H1 (cell line): ENCODE data around the gene DGAT2. TPM values are rescaled to one million over a fixed set of nuclear protein-coding genes. Genes with fewer than 3 reads are reported as not detected.

Source experiments
- CTCF ChIA-PET: fragments of 300-600 bp; sonication (Branson Sonifier 250); formaldehyde crosslinking; loops from one replicate; lab custom pipeline; 2021; ENCODE audit not compliant: partially characterized antibody; lab: Charles Lee
- POLR2A ChIA-PET: fragments of 300-600 bp; sonication (Branson Sonifier 250); formaldehyde crosslinking; loops from one replicate; lab custom pipeline; 2021; ENCODE audit warnings: inconsistent platforms; ENCODE audit not compliant: partially characterized antibody; lab: Charles Lee
- DNase-seq, 2 experiments: peaks; one replicate each; pipeline versions ENCODE4 v3.0.0 to v3.0.0-alpha.2; 2010 to 2022; ENCODE audit warnings: low spot score in 2 of 2, low read depth in 1 of 2, mixed read lengths in 1 of 2
- FAIRE-seq: peaks from 2 replicates; lab custom pipeline; 2011; peaks lifted over from hg19 to GRCh38; lab: Jason Lieb, UNC
- H2AFZ ChIP-seq: 2 replicates; pipeline ENCODE4 v1.8.1; 2012; ENCODE audit warnings: low read length, inconsistent platforms
- H2AK5ac ChIP-seq: 2 replicates; pipeline ENCODE4 v1.6.1; 2013; ENCODE audit warnings: low read depth, low read length
- H2BK120ac ChIP-seq: replicated peaks from 2 replicates; pipeline ENCODE3; 2013; ENCODE audit warnings: low read depth, low read length, inconsistent platforms
- H2BK12ac ChIP-seq: 2 replicates; pipeline ENCODE4 v1.6.1; 2013; ENCODE audit warnings: low read depth, low read length
- H2BK15ac ChIP-seq: 2 replicates; pipeline ENCODE4 v1.6.1; 2013; ENCODE audit warnings: low read length
- H2BK20ac ChIP-seq: 2 replicates; pipeline ENCODE4 v1.6.1; 2013; ENCODE audit warnings: low read length
- H2BK5ac ChIP-seq: 2 replicates; pipeline ENCODE4 v1.6.1; 2013; ENCODE audit warnings: low read depth, low read length
- H3K14ac ChIP-seq: 2 replicates; pipeline ENCODE4 v1.6.1; 2013; ENCODE audit warnings: inconsistent platforms; ENCODE audit not compliant: insufficient read length
- H3K18ac ChIP-seq: 2 replicates; pipeline ENCODE4 v1.6.1; 2013; ENCODE audit warnings: low read length; ENCODE audit errors: extremely low read depth
- H3K23ac ChIP-seq: 2 replicates; pipeline ENCODE4 v1.6.1; 2013; ENCODE audit warnings: inconsistent platforms; ENCODE audit not compliant: insufficient read length
- H3K23me2 ChIP-seq: 2 replicates; pipeline ENCODE4 v1.6.1; 2013; ENCODE audit warnings: low read depth, low read length
- H3K27ac ChIP-seq: 2 replicates; pipeline ENCODE4 v1.6.1; 2011; ENCODE audit warnings: low read depth, low read length, inconsistent platforms
- H3K27me3 ChIP-seq, 4 experiments: replicated peaks in 1 of 4; 1 replicate in 1 of 4; 2 replicates in 3 of 4; pipeline versions ENCODE4 v1.6.1 to v1.8.1; 2011 to 2013; ENCODE audit warnings: low read length in 3 of 4, mild to moderate bottlenecking in 3 of 4, inconsistent platforms in 2 of 4, mixed read lengths in 2 of 4, moderate library complexity in 1 of 4; ENCODE audit not compliant: control insufficient read depth in 3 of 4, insufficient read depth in 3 of 4; ENCODE audit errors: extremely low read depth in 1 of 4
- H3K36me3 ChIP-seq, 4 experiments: 2 replicates each; pipeline versions ENCODE4 v1.6.1 to v1.8.1; 2011 to 2013; ENCODE audit warnings: mild to moderate bottlenecking in 4 of 4, low read length in 3 of 4, moderate library complexity in 2 of 4, control low read depth in 1 of 4, inconsistent platforms in 1 of 4; ENCODE audit not compliant: insufficient read depth in 4 of 4, control insufficient read depth in 2 of 4
- H3K4ac ChIP-seq: replicated peaks from 2 replicates; pipeline ENCODE3; 2013; ENCODE audit warnings: low read length, low read depth, mixed read lengths, inconsistent platforms; ENCODE audit not compliant: insufficient read length
- H3K4me1 ChIP-seq, 4 experiments: replicated peaks in 1 of 4; 1 replicate in 1 of 4; 2 replicates in 3 of 4; pipeline versions ENCODE4 v1.6.1 to v1.8.1; 2011 to 2013; ENCODE audit warnings: low read length in 3 of 4, inconsistent platforms in 2 of 4, mixed read lengths in 1 of 4; ENCODE audit not compliant: insufficient read depth in 4 of 4, control insufficient read depth in 3 of 4
- H3K4me2 ChIP-seq, 2 experiments: 2 replicates each; pipeline versions ENCODE4 v1.6.1 to v1.8.1; 2011 to 2013; ENCODE audit warnings: low read depth in 2 of 2, low read length in 2 of 2, control low read depth in 1 of 2, inconsistent platforms in 1 of 2, mild to moderate bottlenecking in 1 of 2; ENCODE audit not compliant: insufficient read depth in 1 of 2
- H3K4me3 ChIP-seq, 4 experiments: fragments of 200-600, 300-600 bp in 1 of 4; sonication (generic), shearing (Covaris generic), sonication (Bioruptor Twin) in 1 of 4; 2 replicates each; pipeline versions ENCODE4 v1.5.1 to v1.8.1; 2011 to 2016; ENCODE audit warnings: low read length in 4 of 4, low read depth in 3 of 4, control low read depth in 2 of 4, inconsistent platforms in 2 of 4, mild to moderate bottlenecking in 2 of 4, mixed read lengths in 1 of 4, moderate library complexity in 1 of 4; ENCODE audit not compliant: insufficient read depth in 2 of 4; ENCODE audit errors: extremely low read depth in 1 of 4
- H3K56ac ChIP-seq: replicated peaks from 2 replicates; pipeline ENCODE3; 2013; ENCODE audit warnings: low read depth, mild to moderate bottlenecking, mixed read lengths, low read length, inconsistent platforms; ENCODE audit not compliant: insufficient read length
- H3K79me1 ChIP-seq: 2 replicates; pipeline ENCODE4 v1.6.1; 2013; ENCODE audit warnings: low read depth, low read length, control low read depth
- H3K79me2 ChIP-seq, 2 experiments: 2 replicates each; pipeline versions ENCODE4 v1.6.1 to v1.8.1; 2012 to 2013; ENCODE audit warnings: low read length in 2 of 2, mild to moderate bottlenecking in 2 of 2, inconsistent platforms in 1 of 2; ENCODE audit not compliant: insufficient read depth in 2 of 2, control insufficient read depth in 1 of 2
- H3K9ac ChIP-seq, 4 experiments: replicated peaks in 1 of 4; 1 replicate in 1 of 4; 2 replicates in 3 of 4; pipeline versions ENCODE4 v1.6.1 to v1.8.1; 2011 to 2013; ENCODE audit warnings: low read depth in 3 of 4, low read length in 3 of 4, control low read depth in 2 of 4, mild to moderate bottlenecking in 2 of 4, moderate library complexity in 2 of 4, inconsistent platforms in 1 of 4; ENCODE audit errors: extremely low read depth in 1 of 4
- H3K9me3 ChIP-seq, 2 experiments: 2 replicates each; pipeline versions ENCODE4 v1.6.1 to v1.8.1; 2012 to 2013; ENCODE audit warnings: mild to moderate bottlenecking in 2 of 2, moderate library complexity in 2 of 2, control low read depth in 1 of 2, inconsistent platforms in 1 of 2, low read depth in 1 of 2, low read length in 1 of 2, mixed read lengths in 1 of 2; ENCODE audit not compliant: insufficient read depth in 2 of 2
- H4K20me1 ChIP-seq, 2 experiments: replicated peaks in 1 of 2; 2 replicates each; pipeline versions ENCODE3 to v1.8.1; 2011 to 2013; ENCODE audit warnings: inconsistent platforms in 2 of 2, low read length in 2 of 2, mild to moderate bottlenecking in 1 of 2; ENCODE audit not compliant: insufficient read depth in 2 of 2, control insufficient read depth in 1 of 2
- H4K5ac ChIP-seq: 2 replicates; pipeline ENCODE4 v1.6.1; 2013; ENCODE audit warnings: low read length, low read depth, mixed read lengths, inconsistent platforms; ENCODE audit not compliant: insufficient read length
- H4K8ac ChIP-seq: 2 replicates; pipeline ENCODE4 v1.8.0; 2013; ENCODE audit warnings: mild to moderate bottlenecking, moderate library complexity, low read length, inconsistent platforms; ENCODE audit not compliant: insufficient read depth; ENCODE audit errors: extremely low read depth
- H4K91ac ChIP-seq: replicated peaks from 2 replicates; pipeline ENCODE3; 2013; ENCODE audit warnings: low read length, mixed read lengths, inconsistent platforms; ENCODE audit not compliant: insufficient read length
- GTF2F1 ChIP-seq: IDR thresholded peaks from 2 replicates; pipeline ENCODE4 v1.6.1; 2012; ENCODE audit warnings: low read depth, low read length, improper control_type of control experiment, borderline replicate concordance
- KDM1A ChIP-seq: fragments of 200-600, 300-600 bp; sonication (generic); IDR thresholded peaks from 2 replicates; pipeline ENCODE4 v1.7.1; 2016; ENCODE audit warnings: mild to moderate bottlenecking, low read length, borderline replicate concordance
- KDM4A ChIP-seq: IDR thresholded peaks from one replicate; pipeline ENCODE4 v1.7.1; 2012; ENCODE audit warnings: low read depth, mild to moderate bottlenecking, moderate library complexity, low read length, inconsistent platforms; ENCODE audit not compliant: severe bottlenecking
- NRF1 ChIP-seq: IDR thresholded peaks from 2 replicates; pipeline ENCODE4 v1.6.1; 2011; ENCODE audit warnings: mild to moderate bottlenecking, low read depth, low read length, improper control_type of control experiment
- POLR2A ChIP-seq, 2 experiments: IDR thresholded peaks; 1 replicate in 1 of 2; 2 replicates in 1 of 2; pipeline ENCODE4 v1.6.1; 2011; ENCODE audit warnings: low read depth in 2 of 2, low read length in 2 of 2, mild to moderate bottlenecking in 2 of 2; ENCODE audit errors: control extremely low read depth in 1 of 2
- POLR2AphosphoS5 ChIP-seq: IDR thresholded peaks from 2 replicates; pipeline ENCODE4 v1.6.1; 2011; ENCODE audit warnings: low read depth, low read length
- TAF1 ChIP-seq: IDR thresholded peaks from 2 replicates; pipeline ENCODE4 v1.6.1; 2011; ENCODE audit warnings: mild to moderate bottlenecking, low read depth, low read length
- TEAD4 ChIP-seq: IDR thresholded peaks from 2 replicates; pipeline ENCODE4 v1.6.1; 2012; ENCODE audit warnings: low read depth, low read length, inconsistent platforms, mixed read lengths
- ZNF274 ChIP-seq: IDR thresholded peaks from 2 replicates; pipeline ENCODE4 v1.7.0; 2012; ENCODE audit warnings: low read length, borderline replicate concordance; ENCODE audit errors: extremely low read depth
- WGBS, 2 experiments: shearing (Covaris generic) in 1 of 2; methylation state at CpG; one replicate each; pipeline versions ENCODE4 v1.1.6 to v1.1.7; 2013 to 2015; ENCODE audit warnings: low lambda C conversion rate in 2 of 2, mixed read lengths in 2 of 2, inconsistent platforms in 1 of 2, low coverage in 1 of 2, missing lambda C conversion rate in 1 of 2; ENCODE audit not compliant: insufficient replicate concordance in 2 of 2, insufficient coverage in 1 of 2, insufficient read length in 1 of 2; ENCODE audit errors: extremely low coverage in 1 of 2, missing lambda C conversion rate in 1 of 2; 5-methylcytosine and 5-hydroxymethylcytosine counted together
- polyA plus RNA-seq, 7 experiments: library from polyadenylated mRNA; depleted of rRNA in 3 of 7; stranded (reverse) in 5 of 7; unstranded in 2 of 7; fragments of >200 nt in 5 of 7; fragments of 200-250 nt in 2 of 7; gene quantifications; 1 replicate in 5 of 7; 2 replicates in 1 of 7; 4 replicates in 1 of 7; pipeline versions ENCODE4 v1.2.1 to v1.2.3, GENCODE V29; 2011 to 2013; ENCODE audit warnings: missing spikeins in 2 of 7, mixed read lengths in 2 of 7
- total RNA-seq: library from RNA; stranded (reverse); fragmentation: NEBNext Ultra II Directional; extraction: Animal tissue kit (Norgen Biotek cat#: 25700); gene quantifications from 2 replicates; pipeline ENCODE4 v1.2.1, GENCODE V29; 2021
- TF ChIP-seq, protein P1 (sequence below): IDR thresholded peaks from 2 replicates; pipeline ENCODE4 v1.6.1; 2012; ENCODE audit warnings: inconsistent platforms
- TF ChIP-seq, protein P2 (sequence below): IDR thresholded peaks from 2 replicates; pipeline ENCODE4 v1.6.1; 2011; ENCODE audit warnings: low read length, improper control_type of control experiment

DGAT2 gene
- total and polyA plus RNA-seq, 2 of the 8 experiments (the other 6 are each of a cell fraction or from before 2014, with no cell fraction given), result 3.2 to 5.9 TPM

DNA sequence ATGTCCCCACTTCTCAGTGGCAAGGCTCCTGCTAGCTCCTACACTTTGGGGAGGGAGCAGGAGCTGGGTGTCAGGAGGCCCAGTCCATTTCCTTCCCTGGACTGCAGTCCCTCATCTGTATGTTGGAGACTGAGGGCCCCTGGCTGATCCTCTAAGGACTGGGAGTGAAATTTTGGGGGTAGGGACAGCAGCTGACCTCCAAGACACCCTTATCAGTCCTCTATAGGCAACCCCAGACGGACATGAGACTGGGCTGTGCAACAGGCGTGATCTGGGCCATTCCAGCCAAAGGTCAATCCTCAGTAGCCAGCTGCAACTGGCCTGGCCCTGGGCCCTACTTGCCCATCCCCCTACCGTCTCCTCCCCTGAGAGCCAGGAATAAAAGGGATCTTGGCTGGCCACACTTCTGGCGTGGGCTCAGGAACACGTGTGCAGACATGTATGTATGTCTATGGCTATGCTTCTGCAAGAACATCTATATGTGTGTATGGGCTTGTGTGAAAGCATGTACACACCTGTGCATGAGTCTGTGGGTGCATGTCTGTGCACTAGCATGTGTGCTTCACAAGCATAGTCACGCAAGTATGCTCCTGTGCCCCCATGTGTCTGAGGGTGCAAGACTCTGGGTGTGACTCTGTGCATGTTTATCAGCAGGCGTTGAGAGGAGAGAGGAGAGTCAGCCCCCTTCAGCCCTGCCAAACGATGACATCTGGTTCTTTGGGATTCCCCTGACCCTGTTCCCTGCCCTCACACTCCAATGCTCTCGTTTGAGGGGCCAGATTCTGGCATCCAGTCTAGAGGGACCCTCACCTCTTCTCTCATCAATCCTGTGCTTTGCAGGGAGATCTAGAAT is 24.6 kb upstream of the DGAT2 start:
- DNase-seq, result no peak
- H3K9me3 ChIP-seq, result peaks cover 0 to 5% of the 10 kb centered on the region in 2 experiments; a peak in 1 of 4 replicates
- TF ChIP-seq NRF1 (no peak), KDM1A (no peak), POLR2A (IDR thresholded peaks at IDR 0.05; ENCODE audit: control extremely low read depth in 1 of 2, low read depth in 2 of 2, low read length in 2 of 2) (no peak), POLR2AphosphoS5 (no peak), KDM4A (no peak), TEAD4 (no peak), ZNF274 (no peak), TAF1 (no peak), GTF2F1 (no peak)
- TF ChIP-seq, protein P1, sequence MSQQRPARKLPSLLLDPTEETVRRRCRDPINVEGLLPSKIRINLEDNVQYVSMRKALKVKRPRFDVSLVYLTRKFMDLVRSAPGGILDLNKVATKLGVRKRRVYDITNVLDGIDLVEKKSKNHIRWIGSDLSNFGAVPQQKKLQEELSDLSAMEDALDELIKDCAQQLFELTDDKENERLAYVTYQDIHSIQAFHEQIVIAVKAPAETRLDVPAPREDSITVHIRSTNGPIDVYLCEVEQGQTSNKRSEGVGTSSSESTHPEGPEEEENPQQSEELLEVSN, result no peak
- TF ChIP-seq, protein P2, sequence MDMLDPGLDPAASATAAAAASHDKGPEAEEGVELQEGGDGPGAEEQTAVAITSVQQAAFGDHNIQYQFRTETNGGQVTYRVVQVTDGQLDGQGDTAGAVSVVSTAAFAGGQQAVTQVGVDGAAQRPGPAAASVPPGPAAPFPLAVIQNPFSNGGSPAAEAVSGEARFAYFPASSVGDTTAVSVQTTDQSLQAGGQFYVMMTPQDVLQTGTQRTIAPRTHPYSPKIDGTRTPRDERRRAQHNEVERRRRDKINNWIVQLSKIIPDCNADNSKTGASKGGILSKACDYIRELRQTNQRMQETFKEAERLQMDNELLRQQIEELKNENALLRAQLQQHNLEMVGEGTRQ, result no peak

More for the DNA sequence above, 24.6 kb upstream of the DGAT2 start:
- H3K4me3 ChIP-seq, result no peak overlapping the region
- H3K9ac ChIP-seq, result no peak overlapping the region
- no peaks in the 10 kb centered on the region for H3K79me1 ChIP-seq
- no peaks in the 10 kb centered on the region for H3K79me2 ChIP-seq
- H3K56ac ChIP-seq, result no peak overlapping the region
- H2BK120ac ChIP-seq, result no peak overlapping the region
- no peaks in the 10 kb centered on the region for H3K23me2 ChIP-seq
- ChIA-PET POLR2A (no interaction called here), CTCF (no interaction called here)
- H2AK5ac ChIP-seq, result 0 out of 2 replicates have a peak overlapping the region, but pooled peaks have one; percentile 17
- no peak overlapping the region for H3K14ac ChIP-seq
- H3K27me3 ChIP-seq, result no peaks in the 10 kb centered on the region; a peak in 1 of 7 replicates
- no peak overlapping the region; the same call in 1 of the 2 replicates for H3K18ac ChIP-seq
- no peaks in the 10 kb centered on the region for H3K4me1 ChIP-seq
- WGBS, 2 experiments, result 78% methylated on average over 9 of the region's 9 CpGs; no CpG with 5 or more reads in 1 of the 2 experiments
- no peak overlapping the region for H4K5ac ChIP-seq
- H2AFZ ChIP-seq, result no peak overlapping the region
- H3K23ac ChIP-seq, result no peak overlapping the region
- FAIRE-seq, result no peak
- H2BK5ac ChIP-seq, result no peak overlapping the region
- H4K8ac ChIP-seq, result no peak overlapping the region
- H4K20me1 ChIP-seq, result no peaks in the 10 kb centered on the region
- no peak overlapping the region for H3K4ac ChIP-seq
- H2BK12ac ChIP-seq, result no peak overlapping the region
- H2BK15ac ChIP-seq, result no peak overlapping the region
- H3K27ac ChIP-seq, result no peak overlapping the region
- H3K4me2 ChIP-seq, result no peak overlapping the region
- H2BK20ac ChIP-seq, result no peak overlapping the region
- H4K91ac ChIP-seq, result no peak overlapping the region
- H3K36me3 ChIP-seq, result no peaks in the 10 kb centered on the region
